K562 (cell line): ENCODE data around the gene GUCA2B. TPM values are rescaled to one million over a fixed set of nuclear protein-coding genes. Genes with fewer than 3 reads are reported as not detected.

Experiments used
- ETV5 ChIP-seq: sonication (generic); formaldehyde crosslinking; IDR thresholded peaks from 2 replicates; pipeline ENCODE4 v1.4.0; 2020; ENCODE audit warnings: low read depth, mild to moderate bottlenecking, missing genetic modification reagents
- HOXB6 ChIP-seq: fragments of 250-450 bp; sonication (Bioruptor Pico); IDR thresholded peaks from 2 replicates; pipeline ENCODE4 v1.5.1; 2022; ENCODE audit warnings: mild to moderate bottlenecking, borderline replicate concordance
- KAT2B ChIP-seq: IDR thresholded peaks from one replicate; pipeline ENCODE4 v1.6.1; 2012; ENCODE audit warnings: low read depth, mild to moderate bottlenecking, control low read depth, inconsistent platforms, low read length, moderate library complexity
- KDM5B ChIP-seq: fragments of 200-600 bp; sonication (generic); IDR thresholded peaks from 2 replicates; pipeline ENCODE4 v1.6.1; 2012; ENCODE audit warnings: low read depth, mild to moderate bottlenecking, moderate library complexity, low read length, control low read depth, inconsistent platforms; ENCODE audit not compliant: insufficient replicate concordance
- MYBL2 ChIP-seq, 2 experiments: fragments of 450-650 bp in 1 of 2; sonication (generic) in 1 of 2; formaldehyde crosslinking in 1 of 2; IDR thresholded peaks; 2 replicates each; pipeline versions ENCODE4 v1.6.1 to v1.8.1; 2017 to 2022; ENCODE audit warnings: borderline replicate concordance in 1 of 2, inconsistent platforms in 1 of 2, low read depth in 1 of 2, mild to moderate bottlenecking in 1 of 2, missing genetic modification reagents in 1 of 2, moderate library complexity in 1 of 2
- NUFIP1 ChIP-seq: fragments of 450-650 bp; IDR thresholded peaks from 2 replicates; pipeline ENCODE4 v1.6.1; 2018; ENCODE audit not compliant: partially characterized antibody
- PHB2 ChIP-seq: fragments of 450-650 bp; IDR thresholded peaks from 2 replicates; pipeline ENCODE4 v1.6.1; 2017; ENCODE audit warnings: low read depth
- RBM39 ChIP-seq: fragments of 200-400 bp; formaldehyde crosslinking; optimal IDR thresholded peaks from 2 replicates; pipeline ENCODE3; 2018; ENCODE audit warnings: low read depth, low read length
- ZNF583 ChIP-seq: fragments of 250-450 bp; sonication (Bioruptor Pico); IDR thresholded peaks from 2 replicates; pipeline ENCODE4 v1.4.0; 2020
- polyA plus RNA-seq, 8 experiments: library from polyadenylated mRNA; depleted of rRNA in 4 of 8; stranded (reverse) in 5 of 8; unstranded in 3 of 8; fragments of >200 nt; fragmentation: Nextera tagmentation in 2 of 8; fragmentation: Illumina TruSeq in 1 of 8; extraction: Ambion mirVana in 2 of 8; extraction: Trizol in 1 of 8; gene quantifications; 2 replicates each; pipeline versions ENCODE4 v1.2.1 to v1.2.3, GENCODE V29; 2011 to 2014; ENCODE audit warnings: inconsistent platforms in 1 of 8, missing spikeins in 1 of 8
- total RNA-seq, 7 experiments: library from RNA; depleted of rRNA in 6 of 7; stranded (reverse); fragments of >200 nt in 6 of 7; fragmentation: Illumina TruSeq in 2 of 7; extraction: Trizol in 2 of 7; gene quantifications; 2 replicates each; pipeline versions ENCODE4 v1.2.1 to v1.2.3, GENCODE V29; 2011 to 2021; ENCODE audit warnings: low replicate concordance in 1 of 7
- TF ChIP-seq, protein P1 (sequence below): fragments of 250-450 bp; sonication (Bioruptor Pico); IDR thresholded peaks from 2 replicates; pipeline ENCODE4 v1.5.0; 2022; ENCODE audit warnings: mild to moderate bottlenecking
- TF ChIP-seq, protein P2 (sequence below): IDR thresholded peaks from 2 replicates; pipeline ENCODE4 v1.6.1; 2011; ENCODE audit warnings: borderline replicate concordance, low read depth, mild to moderate bottlenecking, moderate library complexity, low read length; ENCODE audit not compliant: insufficient read depth, poor library complexity, severe bottlenecking
- TF ChIP-seq, protein P3 (sequence below): IDR thresholded peaks from 3 replicates; pipeline ENCODE4 v1.6.1; 2011; ENCODE audit warnings: borderline replicate concordance, mild to moderate bottlenecking, moderate library complexity; ENCODE audit not compliant: insufficient read length; ENCODE audit errors: extremely low read depth

The GUCA2B gene
- total and polyA plus RNA-seq, 9 of the 15 experiments (the other 6 are each of a cell fraction or from before 2014, with no cell fraction given): not detected

DNA sequence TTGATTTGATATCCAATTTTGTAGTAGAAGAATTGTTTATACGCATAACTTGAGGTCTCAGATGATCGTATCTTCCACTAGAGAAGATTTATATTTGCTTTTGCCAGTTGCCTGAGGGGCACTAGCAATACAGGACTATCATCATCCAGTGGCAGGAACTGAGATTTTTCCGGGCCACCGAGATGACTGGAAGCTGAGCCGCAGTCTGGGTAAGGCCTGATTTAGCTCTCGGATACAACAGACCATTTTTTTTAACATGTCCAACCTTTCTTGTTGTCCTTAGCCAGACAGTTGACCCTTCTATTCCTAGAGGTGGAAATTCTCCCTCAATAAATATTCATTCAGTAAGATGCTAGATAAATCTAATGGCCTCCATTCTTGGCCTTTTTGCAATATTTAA is 25.4 kb upstream of the GUCA2B start (continued):
- TF ChIP-seq, protein P1, sequence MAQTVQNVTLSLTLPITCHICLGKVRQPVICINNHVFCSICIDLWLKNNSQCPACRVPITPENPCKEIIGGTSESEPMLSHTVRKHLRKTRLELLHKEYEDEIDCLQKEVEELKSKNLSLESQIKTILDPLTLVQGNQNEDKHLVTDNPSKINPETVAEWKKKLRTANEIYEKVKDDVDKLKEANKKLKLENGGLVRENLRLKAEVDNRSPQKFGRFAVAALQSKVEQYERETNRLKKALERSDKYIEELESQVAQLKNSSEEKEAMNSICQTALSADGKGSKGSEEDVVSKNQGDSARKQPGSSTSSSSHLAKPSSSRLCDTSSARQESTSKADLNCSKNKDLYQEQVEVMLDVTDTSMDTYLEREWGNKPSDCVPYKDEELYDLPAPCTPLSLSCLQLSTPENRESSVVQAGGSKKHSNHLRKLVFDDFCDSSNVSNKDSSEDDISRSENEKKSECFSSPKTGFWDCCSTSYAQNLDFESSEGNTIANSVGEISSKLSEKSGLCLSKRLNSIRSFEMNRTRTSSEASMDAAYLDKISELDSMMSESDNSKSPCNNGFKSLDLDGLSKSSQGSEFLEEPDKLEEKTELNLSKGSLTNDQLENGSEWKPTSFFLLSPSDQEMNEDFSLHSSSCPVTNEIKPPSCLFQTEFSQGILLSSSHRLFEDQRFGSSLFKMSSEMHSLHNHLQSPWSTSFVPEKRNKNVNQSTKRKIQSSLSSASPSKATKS: no peak
- no peak for TF ChIP-seq PHB2
- no peak for TF ChIP-seq NUFIP1
- TF ChIP-seq KAT2B: no peak
- TF ChIP-seq ZNF583 (CRISPR knock-in tag): no peak
- TF ChIP-seq HOXB6 (CRISPR knock-in tag): no peak
- no peak for TF ChIP-seq RBM39
- no peak for TF ChIP-seq ETV5 (CRISPR knock-in tag)
- TF ChIP-seq, protein P2, sequence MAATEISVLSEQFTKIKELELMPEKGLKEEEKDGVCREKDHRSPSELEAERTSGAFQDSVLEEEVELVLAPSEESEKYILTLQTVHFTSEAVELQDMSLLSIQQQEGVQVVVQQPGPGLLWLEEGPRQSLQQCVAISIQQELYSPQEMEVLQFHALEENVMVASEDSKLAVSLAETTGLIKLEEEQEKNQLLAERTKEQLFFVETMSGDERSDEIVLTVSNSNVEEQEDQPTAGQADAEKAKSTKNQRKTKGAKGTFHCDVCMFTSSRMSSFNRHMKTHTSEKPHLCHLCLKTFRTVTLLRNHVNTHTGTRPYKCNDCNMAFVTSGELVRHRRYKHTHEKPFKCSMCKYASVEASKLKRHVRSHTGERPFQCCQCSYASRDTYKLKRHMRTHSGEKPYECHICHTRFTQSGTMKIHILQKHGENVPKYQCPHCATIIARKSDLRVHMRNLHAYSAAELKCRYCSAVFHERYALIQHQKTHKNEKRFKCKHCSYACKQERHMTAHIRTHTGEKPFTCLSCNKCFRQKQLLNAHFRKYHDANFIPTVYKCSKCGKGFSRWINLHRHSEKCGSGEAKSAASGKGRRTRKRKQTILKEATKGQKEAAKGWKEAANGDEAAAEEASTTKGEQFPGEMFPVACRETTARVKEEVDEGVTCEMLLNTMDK: no peak
- TF ChIP-seq KDM5B: no peak
- no peak for TF ChIP-seq MYBL2 (IDR thresholded peaks at IDR 0.05; ENCODE audit: low read depth)
- TF ChIP-seq MYBL2 (CRISPR knock-in tag; IDR thresholded peaks at IDR 0.05; ENCODE audit: borderline replicate concordance): no peak
- TF ChIP-seq, protein P3, sequence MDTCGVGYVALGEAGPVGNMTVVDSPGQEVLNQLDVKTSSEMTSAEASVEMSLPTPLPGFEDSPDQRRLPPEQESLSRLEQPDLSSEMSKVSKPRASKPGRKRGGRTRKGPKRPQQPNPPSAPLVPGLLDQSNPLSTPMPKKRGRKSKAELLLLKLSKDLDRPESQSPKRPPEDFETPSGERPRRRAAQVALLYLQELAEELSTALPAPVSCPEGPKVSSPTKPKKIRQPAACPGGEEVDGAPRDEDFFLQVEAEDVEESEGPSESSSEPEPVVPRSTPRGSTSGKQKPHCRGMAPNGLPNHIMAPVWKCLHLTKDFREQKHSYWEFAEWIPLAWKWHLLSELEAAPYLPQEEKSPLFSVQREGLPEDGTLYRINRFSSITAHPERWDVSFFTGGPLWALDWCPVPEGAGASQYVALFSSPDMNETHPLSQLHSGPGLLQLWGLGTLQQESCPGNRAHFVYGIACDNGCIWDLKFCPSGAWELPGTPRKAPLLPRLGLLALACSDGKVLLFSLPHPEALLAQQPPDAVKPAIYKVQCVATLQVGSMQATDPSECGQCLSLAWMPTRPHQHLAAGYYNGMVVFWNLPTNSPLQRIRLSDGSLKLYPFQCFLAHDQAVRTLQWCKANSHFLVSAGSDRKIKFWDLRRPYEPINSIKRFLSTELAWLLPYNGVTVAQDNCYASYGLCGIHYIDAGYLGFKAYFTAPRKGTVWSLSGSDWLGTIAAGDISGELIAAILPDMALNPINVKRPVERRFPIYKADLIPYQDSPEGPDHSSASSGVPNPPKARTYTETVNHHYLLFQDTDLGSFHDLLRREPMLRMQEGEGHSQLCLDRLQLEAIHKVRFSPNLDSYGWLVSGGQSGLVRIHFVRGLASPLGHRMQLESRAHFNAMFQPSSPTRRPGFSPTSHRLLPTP: no peak
